ENCODE measurements around the gene RING1. TPM values are rescaled to one million over a fixed set of nuclear protein-coding genes. Genes with fewer than 3 reads are reported as not detected.
A peak's percentile ranks its signal among the peaks of the same experiment; 100 is the strongest.
"Not testable (repeated sequence)": the region's sequence is repeated elsewhere in the genome, so short reads cannot be mapped to it uniquely, and the experiment has no call there.

RING1 gene
- total RNA-seq, 2 donors from 2014 or later = 27.4 to 29.7 TPM

GRCh38 chr6:33216117-33216649 is 7.9 kb downstream of the RING1 start:
- no peak for DNase-seq
- ATAC-seq = no peak
- intact Hi-C loops (cut with DNase I, micrococcal nuclease) = no loop called here

- no peak for ATAC-seq
- no peak for DNase-seq
- intact Hi-C loops (cut with DNase I, micrococcal nuclease) = no loop called here
These were observed 8.9 kb downstream of the RING1 start for GRCh38 chr6:33217246-33217645.

GRCh38 chr6:33217681-33218080 is 9.4 kb downstream of the RING1 start:
- intact Hi-C loops (cut with DNase I, micrococcal nuclease) = no loop called here
- ATAC-seq (no peak), DNase-seq (no peak)

GRCh38 chr6:33226503-33227120 is 18.3 kb downstream of the RING1 start:
- DNase-seq; intact Hi-C loops (cut with DNase I, micrococcal nuclease); ATAC-seq: not testable (repeated sequence)

- no peak for DNase-seq
- ATAC-seq = no peak
- intact Hi-C loops (cut with DNase I, micrococcal nuclease) = no loop called here
These were observed 26.9 kb downstream of the RING1 start for GRCh38 chr6:33235221-33235634.

DNA sequence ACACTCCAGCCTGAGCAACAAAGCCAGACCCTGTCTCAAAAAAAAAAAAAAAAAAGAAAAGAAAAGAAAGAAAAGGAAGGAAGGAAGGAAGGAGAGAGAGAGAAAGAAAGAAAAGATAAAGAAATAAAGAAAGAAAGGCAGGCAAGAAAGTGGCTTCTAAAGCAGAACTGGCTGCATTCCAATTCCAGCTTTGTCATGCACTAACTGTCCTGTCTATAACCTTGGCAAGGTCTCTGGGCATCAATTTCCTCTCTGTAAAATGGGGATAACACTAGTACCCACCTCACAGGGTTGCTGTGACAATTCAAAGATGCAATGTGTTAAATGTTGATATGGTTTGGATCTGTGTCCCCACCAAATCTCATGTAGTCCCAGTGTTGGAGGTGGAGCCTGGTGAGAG is 28.0 kb downstream of the RING1 start:
- DNase-seq (no peak), ATAC-seq (no peak)
- intact Hi-C loops (cut with DNase I, micrococcal nuclease) = no loop called here

DNA sequence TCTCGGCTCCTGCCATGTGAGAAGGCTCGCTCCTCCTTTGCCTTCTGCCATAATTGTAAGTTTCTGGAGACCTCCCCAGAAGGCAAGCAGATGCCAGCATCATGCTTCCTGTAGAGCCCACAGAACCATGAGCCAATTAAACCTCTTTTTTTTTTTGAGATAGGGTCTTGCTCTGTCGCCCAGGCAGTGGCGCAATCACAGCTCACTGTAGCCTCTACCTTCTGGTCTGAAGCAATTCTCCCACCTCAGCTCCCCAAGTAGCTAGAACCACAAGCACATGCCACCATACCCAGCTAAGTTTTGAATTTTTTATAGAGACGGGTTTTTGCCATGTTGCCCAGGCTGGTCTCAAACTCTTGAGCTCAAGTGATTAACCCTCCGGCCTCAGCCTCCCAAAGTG is 28.6 kb downstream of the RING1 start:
- DNase-seq (no peak), ATAC-seq (no peak)
- intact Hi-C loops (cut with DNase I, micrococcal nuclease) = no loop called here

GRCh38 chr6:33237741-33238140 is 29.4 kb downstream of the RING1 start:
- no peak for ATAC-seq
- no peak for DNase-seq
- intact Hi-C loops (cut with DNase I, micrococcal nuclease) = no loop called here

GRCh38 chr6:33241968-33242367 is 33.7 kb downstream of the RING1 start:
- intact Hi-C loops (cut with DNase I, micrococcal nuclease) = no loop called here

GRCh38 chr6:33243476-33243875 is 35.2 kb downstream of the RING1 start:
- intact Hi-C loops (cut with DNase I, micrococcal nuclease) = no loop called here
- DNase-seq (no peak), ATAC-seq (no peak)

More at GRCh38 chr6:33241968-33242367, 33.7 kb downstream of the RING1 start:
- ATAC-seq (no peak), DNase-seq (no peak)

DNA sequence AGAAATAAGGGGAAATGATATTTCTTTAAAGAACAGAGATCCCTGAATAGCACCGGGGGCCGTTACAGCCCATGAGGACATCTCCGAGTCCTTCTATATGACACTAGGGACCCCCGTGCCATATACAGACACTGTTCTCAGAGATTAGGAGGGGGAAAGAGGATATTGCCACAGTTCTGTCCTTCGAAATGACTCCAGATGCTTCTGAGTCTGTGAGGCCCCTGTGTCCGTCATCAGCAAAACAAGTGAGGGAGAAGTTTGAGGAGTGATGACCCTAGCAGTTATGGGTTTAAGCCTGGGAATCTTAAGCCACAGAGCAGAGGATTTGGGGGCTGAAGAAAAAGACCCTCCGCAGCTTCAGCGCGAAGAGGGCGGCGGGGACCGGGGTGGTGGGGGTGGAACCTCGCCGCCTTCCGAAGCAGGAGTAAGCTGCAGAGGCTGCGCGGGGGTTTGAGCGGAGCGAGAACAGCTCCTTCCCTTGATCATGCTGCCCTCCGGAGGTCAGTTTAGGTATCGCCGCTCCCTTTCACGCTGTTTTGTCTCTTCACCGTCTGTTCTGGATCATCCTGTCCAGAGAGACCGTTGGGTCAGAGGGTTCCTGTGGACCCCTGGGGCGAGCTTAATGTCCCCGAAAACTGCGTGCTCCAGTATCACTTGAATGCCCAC is 39.8 kb downstream of the RING1 start:
- DNase-seq (peak; percentile 82 to 94), ATAC-seq (peak; percentile 67)
- intact Hi-C loops (cut with DNase I, micrococcal nuclease) = loop anchor here in 1 of 2 donors (5.0 kb wide), 3 partner anchors 86 to 236 kb away; no protein-coding TSS in a partner anchor

- ATAC-seq (peak; percentile 6), DNase-seq (no peak)
- intact Hi-C loops (cut with DNase I, micrococcal nuclease) = loop anchor here in 1 of 2 donors (5.0 kb wide), 3 partner anchors 86 to 236 kb away; no protein-coding TSS in a partner anchor
These were observed 40.3 kb downstream of the RING1 start for GRCh38 chr6:33248643-33248931.

DNA sequence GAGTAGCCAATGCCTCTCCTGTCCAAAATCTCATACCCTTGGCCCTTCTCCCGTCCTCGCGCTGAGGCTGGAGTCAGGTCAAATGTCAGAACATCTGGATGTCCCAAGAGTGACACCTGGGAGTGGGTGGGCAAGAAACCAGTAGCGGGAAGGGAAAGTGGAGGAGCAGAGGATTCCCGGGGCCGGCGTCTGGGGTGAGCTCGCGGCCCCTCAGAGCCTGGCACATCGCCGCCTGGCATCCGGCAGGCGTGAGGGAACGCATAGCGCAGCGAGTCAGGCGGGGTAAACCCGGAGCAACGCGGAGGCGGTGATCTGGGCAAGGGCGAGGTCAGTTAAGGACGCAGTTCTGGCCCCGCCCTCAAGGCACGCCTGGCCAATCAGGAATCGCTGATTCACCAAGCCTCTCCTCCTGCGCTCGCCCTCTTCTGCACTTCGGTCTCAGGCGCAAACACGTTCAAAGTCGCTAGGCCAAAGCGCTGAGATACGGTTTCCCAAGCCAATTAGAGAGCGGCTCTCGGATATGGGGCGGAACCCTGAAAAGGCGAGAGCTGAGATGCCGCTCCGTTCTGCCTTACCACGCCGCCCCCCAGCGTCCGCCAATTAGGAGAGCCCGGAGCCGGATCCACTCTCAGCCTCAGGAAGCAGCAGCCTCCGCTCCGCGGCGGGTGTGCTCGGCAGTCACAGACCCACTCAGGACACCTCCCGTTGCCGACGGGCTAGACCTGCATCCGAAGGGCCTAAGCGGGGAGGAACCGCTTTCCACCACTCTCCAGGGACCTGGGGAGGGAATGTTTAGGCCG is 40.8 kb downstream of the RING1 start:
- intact Hi-C loops (cut with DNase I, micrococcal nuclease) = loop anchor here in 1 of 2 donors (5.0 kb wide), 3 partner anchors 87 to 237 kb away; no protein-coding TSS in a partner anchor
- peak; percentile 94 for ATAC-seq
- DNase-seq = peak; percentile 97 to 99

DNA sequence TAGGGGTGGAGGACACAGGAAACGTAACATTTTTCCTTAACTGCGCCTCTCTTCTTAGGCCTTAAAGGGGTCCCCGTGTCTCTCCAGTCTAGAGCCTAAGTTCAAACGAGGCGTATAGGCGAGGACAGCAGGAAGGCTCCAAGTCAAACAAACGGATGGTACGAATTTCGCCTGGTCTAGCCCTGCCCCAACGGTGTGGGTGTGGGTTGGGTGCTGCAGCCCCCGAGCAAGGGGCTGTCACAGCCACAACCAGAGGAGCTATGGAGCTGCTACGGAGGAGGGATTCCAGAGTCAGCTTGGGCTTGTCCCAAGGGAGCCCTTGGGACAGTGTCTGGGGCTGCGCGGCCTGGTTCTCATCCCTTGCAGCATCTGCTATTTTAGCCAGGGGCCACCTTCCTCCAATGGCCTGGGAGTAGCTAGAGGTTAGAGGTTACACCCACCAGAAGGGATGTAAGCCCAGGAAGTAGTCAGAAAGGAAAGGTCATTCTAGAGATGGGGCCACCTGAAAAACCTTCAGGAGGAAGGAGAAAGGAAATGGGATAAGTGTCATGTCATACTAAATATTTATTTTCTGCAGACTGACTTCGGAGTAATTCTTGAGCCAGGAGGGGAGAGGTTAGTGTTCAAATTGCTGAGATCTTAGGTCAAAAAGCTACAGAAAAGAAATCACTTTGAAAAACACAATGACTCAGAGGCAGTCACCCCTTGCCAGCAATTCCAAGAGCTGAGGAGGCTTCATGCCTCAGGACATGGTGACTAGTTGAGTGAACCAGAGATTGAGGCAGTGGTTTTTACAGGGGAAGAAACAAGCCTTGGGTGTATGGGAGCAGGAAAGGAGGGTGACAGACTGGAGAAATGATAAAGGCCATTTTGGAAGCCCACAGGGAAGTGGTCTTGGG is 41.7 kb downstream of the RING1 start:
- intact Hi-C loops (cut with DNase I, micrococcal nuclease) = loop anchor here in 1 of 2 donors (5.0 kb wide), 3 partner anchors 88 to 238 kb away; no protein-coding TSS in a partner anchor
- ATAC-seq (peak; percentile 0), DNase-seq (peak in 1 of 2 donors; percentile 24)

DNA sequence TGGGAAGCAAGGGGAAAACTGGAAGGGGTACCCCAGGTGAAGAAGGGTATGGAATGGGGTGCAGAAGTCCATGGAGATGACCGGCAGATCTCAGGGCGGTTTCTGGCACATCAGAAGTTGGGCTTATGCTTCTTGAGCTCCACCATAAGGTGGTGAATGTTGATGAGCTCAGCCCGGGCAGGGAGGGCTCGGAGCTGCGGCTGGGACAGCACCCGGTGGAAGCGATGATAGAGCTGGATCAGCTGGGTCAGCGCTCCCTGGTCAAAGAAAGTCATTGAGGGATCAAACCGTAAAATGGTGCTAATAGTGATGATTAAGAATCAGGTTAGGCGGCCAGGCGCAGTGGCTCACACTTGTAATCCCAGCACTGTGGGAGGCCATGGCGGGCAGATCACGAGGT is 42.4 kb downstream of the RING1 start:
- intact Hi-C loops (cut with DNase I, micrococcal nuclease) = no loop called here
- DNase-seq (no peak), ATAC-seq (no peak)

DNA sequence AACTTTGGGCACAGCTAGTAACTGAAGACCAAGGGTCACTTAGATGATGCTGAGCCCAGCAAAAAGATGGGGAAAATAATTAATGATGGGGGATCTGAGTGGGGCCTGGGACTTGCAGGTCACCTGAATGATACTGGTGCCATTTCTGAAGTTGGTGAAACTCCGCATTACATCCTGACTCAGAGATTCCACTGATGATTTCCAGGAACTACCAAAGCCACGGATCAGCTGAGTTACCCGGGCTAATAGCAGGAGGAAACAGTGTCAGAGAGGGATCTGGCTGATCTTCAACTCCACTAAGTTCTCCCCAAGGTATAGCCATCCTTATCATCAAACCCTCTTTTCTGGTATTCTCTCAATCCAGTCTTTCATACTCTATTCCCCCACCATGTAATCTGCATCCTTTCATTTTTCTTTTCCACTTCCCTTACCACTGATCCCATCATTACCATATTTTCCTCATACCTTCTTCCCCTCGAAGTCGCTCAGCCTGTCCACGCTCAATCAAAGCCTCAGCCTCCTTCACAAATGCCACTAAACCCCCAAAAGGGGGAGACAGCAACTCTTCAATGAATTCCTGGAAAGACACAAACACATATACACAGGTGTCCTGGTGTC is 43.2 kb downstream of the RING1 start:
- intact Hi-C loops (cut with DNase I, micrococcal nuclease) = no loop called here
- no peak for ATAC-seq
- DNase-seq = no peak

DNA sequence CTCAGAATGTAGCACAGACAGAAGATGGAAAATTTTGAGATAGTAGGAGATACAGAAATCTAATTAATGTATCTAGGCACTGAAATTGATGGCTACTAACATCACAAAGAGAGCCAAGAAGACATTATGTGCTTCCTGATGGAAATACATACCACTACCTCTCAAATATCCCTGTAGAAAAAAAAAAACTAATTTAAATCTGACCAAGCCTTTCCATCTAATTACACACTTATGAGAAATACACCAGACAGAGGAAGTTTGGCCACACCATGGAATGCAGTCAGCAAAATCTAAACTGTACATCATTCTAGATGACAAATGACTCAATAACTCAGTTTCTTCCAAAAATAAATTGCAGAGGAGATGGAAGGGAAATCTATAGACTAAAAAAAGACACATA is 44.5 kb downstream of the RING1 start:
- intact Hi-C loops (cut with DNase I, micrococcal nuclease) = no loop called here
- ATAC-seq (no peak), DNase-seq (no peak)

GRCh38 chr6:33254591-33254990 is 46.3 kb downstream of the RING1 start:
- intact Hi-C loops (cut with DNase I, micrococcal nuclease) = no loop called here
- DNase-seq = no peak
- no peak for ATAC-seq

All from left colon (tissue), 2 donors.